ENCODE data around the gene CD300E. TPM values are rescaled to one million over a fixed set of nuclear protein-coding genes. Genes with fewer than 3 reads are reported as not detected.

CD300E gene
- total RNA-seq, 1 donor from 2014 or later = not detected

- Mint-ChIP-seq H3K27me3 (ENCODE audit: low read depth) (peaks cover 90% of the 10 kb centered on the region), H3K36me3 (ENCODE audit: low read depth) (no peaks in the 10 kb centered on the region), H3K4me3 (no peak overlapping the region), H3K4me1 (no peaks in the 10 kb centered on the region), H3K27ac (ENCODE audit: unreplicated experiment) (peak overlapping the region; percentile 57), H3K9me3 (no peaks in the 10 kb centered on the region)
- TF ChIP-seq, protein P1, sequence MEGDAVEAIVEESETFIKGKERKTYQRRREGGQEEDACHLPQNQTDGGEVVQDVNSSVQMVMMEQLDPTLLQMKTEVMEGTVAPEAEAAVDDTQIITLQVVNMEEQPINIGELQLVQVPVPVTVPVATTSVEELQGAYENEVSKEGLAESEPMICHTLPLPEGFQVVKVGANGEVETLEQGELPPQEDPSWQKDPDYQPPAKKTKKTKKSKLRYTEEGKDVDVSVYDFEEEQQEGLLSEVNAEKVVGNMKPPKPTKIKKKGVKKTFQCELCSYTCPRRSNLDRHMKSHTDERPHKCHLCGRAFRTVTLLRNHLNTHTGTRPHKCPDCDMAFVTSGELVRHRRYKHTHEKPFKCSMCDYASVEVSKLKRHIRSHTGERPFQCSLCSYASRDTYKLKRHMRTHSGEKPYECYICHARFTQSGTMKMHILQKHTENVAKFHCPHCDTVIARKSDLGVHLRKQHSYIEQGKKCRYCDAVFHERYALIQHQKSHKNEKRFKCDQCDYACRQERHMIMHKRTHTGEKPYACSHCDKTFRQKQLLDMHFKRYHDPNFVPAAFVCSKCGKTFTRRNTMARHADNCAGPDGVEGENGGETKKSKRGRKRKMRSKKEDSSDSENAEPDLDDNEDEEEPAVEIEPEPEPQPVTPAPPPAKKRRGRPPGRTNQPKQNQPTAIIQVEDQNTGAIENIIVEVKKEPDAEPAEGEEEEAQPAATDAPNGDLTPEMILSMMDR (conservative IDR thresholded peaks at IDR 0.05) = peak; percentile 25
- no peak for DNase-seq (ENCODE audit: low read depth, low spot score)
Observed at GRCh38 chr17:74646231-74646630, 22.7 kb upstream of the CD300E start.

- Mint-ChIP-seq H3K9me3 (no peaks in the 10 kb centered on the region), H3K27ac (ENCODE audit: unreplicated experiment) (no peak overlapping the region), H3K36me3 (ENCODE audit: low read depth) (no peaks in the 10 kb centered on the region), H3K4me3 (no peak overlapping the region), H3K27me3 (ENCODE audit: low read depth) (peaks cover 84% of the 10 kb centered on the region), H3K4me1 (no peaks in the 10 kb centered on the region)
- no peak for DNase-seq (ENCODE audit: low read depth, low spot score)
- TF ChIP-seq, protein P1 (conservative IDR thresholded peaks at IDR 0.05) = no peak
Observed at GRCh38 chr17:74645010-74645409, 21.5 kb upstream of the CD300E start.

GRCh38 chr17:74644419-74644818, 20.9 kb upstream of the CD300E start:
- Mint-ChIP-seq H3K9me3 (no peaks in the 10 kb centered on the region), H3K4me3 (no peak overlapping the region), H3K27ac (ENCODE audit: unreplicated experiment) (no peak overlapping the region), H3K36me3 (ENCODE audit: low read depth) (no peaks in the 10 kb centered on the region), H3K4me1 (no peaks in the 10 kb centered on the region), H3K27me3 (ENCODE audit: low read depth) (peaks cover 82% of the 10 kb centered on the region)
- DNase-seq (ENCODE audit: low read depth, low spot score) = no peak
- TF ChIP-seq, protein P1 (conservative IDR thresholded peaks at IDR 0.05) = no peak

- Mint-ChIP-seq H3K27ac (ENCODE audit: unreplicated experiment) (no peak overlapping the region), H3K4me1 (no peaks in the 10 kb centered on the region), H3K9me3 (no peaks in the 10 kb centered on the region), H3K4me3 (no peak overlapping the region), H3K36me3 (ENCODE audit: low read depth) (no peaks in the 10 kb centered on the region), H3K27me3 (ENCODE audit: low read depth) (peaks cover 78% of the 10 kb centered on the region)
- TF ChIP-seq, protein P1 (conservative IDR thresholded peaks at IDR 0.05) = no peak
- no peak for DNase-seq (ENCODE audit: low read depth, low spot score)
Observed at GRCh38 chr17:74643826-74644225, 20.3 kb upstream of the CD300E start.

- Mint-ChIP-seq H3K9me3 (no peaks in the 10 kb centered on the region), H3K27ac (ENCODE audit: unreplicated experiment) (no peak overlapping the region), H3K4me3 (no peak overlapping the region), H3K36me3 (ENCODE audit: low read depth) (no peaks in the 10 kb centered on the region), H3K27me3 (ENCODE audit: low read depth) (peaks cover 72% of the 10 kb centered on the region), H3K4me1 (no peaks in the 10 kb centered on the region)
- no peak for DNase-seq (ENCODE audit: low read depth, low spot score)
- TF ChIP-seq, protein P1 (conservative IDR thresholded peaks at IDR 0.05) = no peak
Observed at GRCh38 chr17:74642995-74643394, 19.5 kb upstream of the CD300E start.

DNA sequence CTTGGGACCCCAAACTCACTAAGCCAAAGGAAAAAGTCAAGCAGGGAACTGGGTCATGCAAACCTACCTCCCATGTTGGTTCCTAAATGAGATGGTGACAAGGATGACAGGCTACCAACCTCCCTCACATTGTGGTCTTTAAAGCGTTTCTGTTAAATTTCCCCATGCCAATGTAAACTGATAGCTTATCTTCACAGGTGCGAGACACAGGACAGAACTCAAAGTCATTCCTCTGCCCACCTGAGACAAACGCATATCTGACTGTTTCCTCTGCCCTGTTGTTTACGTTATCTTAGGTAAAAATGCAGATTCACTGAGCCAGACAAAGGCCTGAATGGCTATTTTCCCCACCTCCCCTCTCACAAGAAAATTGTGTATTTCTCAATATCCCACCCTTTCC, 19.0 kb upstream of the CD300E start:
- Mint-ChIP-seq H3K36me3 (ENCODE audit: low read depth) (no peaks in the 10 kb centered on the region), H3K9me3 (no peaks in the 10 kb centered on the region), H3K27me3 (ENCODE audit: low read depth) (peaks cover 70% of the 10 kb centered on the region), H3K4me1 (no peaks in the 10 kb centered on the region), H3K4me3 (no peak overlapping the region), H3K27ac (ENCODE audit: unreplicated experiment) (no peak overlapping the region)
- TF ChIP-seq, protein P1 (conservative IDR thresholded peaks at IDR 0.05) = no peak
- DNase-seq (ENCODE audit: low read depth, low spot score) = no peak

All from neural crest cell (in vitro differentiated cells).